GM21786 (cell line): ENCODE data around the gene ZGPAT.

ENCODE experiments used
- ATAC-seq: cut with Tn5 transposase; IDR thresholded peaks from one replicate; pipeline ENCODE4 v1.9.1; 2021; ENCODE audit not compliant: unreplicated experiment

The ZGPAT gene

DNA sequence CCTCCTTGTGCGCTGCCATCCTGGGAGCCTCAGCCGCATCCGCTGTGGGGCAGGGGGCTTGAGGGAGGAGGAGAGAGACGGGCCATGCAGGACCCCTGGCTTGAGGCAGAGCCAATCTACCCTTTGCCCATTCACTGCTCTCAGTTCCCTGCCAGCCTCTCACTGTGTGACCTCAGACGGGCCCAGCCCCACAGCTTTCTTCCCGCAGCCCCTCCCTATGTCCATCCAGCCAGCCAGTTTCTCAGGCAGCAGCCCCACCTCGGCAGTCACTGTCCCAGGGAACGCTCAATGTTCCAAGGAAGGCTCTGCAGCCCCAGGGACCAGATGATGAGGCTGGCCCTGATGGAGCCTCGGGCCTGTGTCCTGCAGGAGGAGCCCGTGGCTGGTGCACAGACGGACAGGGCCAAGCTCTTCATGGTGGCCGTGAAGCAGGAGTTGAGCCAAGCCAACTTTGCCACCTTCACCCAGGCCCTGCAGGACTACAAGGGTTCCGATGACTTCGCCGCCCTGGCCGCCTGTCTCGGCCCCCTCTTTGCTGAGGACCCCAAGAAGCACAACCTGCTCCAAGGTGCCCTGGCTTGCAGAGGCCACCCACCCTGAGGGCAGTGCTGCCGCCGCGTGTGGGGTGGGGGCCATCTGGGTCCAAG, 15.3 kb upstream of the ZGPAT start:
- ATAC-seq, result no peak

- no peak for ATAC-seq
These were observed 14.6 kb upstream of the ZGPAT start for GRCh38 chr20:63693083-63693732.

- no peak for ATAC-seq
These were observed 13.9 kb upstream of the ZGPAT start for GRCh38 chr20:63693733-63694583.

- no peak for ATAC-seq
These were observed 13.0 kb upstream of the ZGPAT start for GRCh38 chr20:63694584-63695423.

GRCh38 chr20:63695424-63696305, 12.2 kb upstream of the ZGPAT start:
- no peak for ATAC-seq

GRCh38 chr20:63696306-63696627, 11.6 kb upstream of the ZGPAT start:
- ATAC-seq, result no peak

GRCh38 chr20:63696628-63697356, 11.0 kb upstream of the ZGPAT start, which contains the start of gene TNFRSF6B:
TSS of gene TNFRSF6B (plus strand) at chr20:63696652. CDS start at chr20:63696768, 116 bp downstream.
- ATAC-seq, result no peak

DNA sequence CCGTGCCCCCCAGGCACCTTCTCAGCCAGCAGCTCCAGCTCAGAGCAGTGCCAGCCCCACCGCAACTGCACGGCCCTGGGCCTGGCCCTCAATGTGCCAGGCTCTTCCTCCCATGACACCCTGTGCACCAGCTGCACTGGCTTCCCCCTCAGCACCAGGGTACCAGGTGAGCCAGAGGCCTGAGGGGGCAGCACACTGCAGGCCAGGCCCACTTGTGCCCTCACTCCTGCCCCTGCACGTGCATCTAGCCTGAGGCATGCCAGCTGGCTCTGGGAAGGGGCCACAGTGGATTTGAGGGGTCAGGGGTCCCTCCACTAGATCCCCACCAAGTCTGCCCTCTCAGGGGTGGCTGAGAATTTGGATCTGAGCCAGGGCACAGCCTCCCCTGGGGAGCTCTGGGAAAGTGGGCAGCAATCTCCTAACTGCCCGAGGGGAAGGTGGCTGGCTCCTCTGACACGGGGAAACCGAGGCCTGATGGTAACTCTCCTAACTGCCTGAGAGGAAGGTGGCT, 10.4 kb upstream of the ZGPAT start:
- no peak for ATAC-seq

DNA sequence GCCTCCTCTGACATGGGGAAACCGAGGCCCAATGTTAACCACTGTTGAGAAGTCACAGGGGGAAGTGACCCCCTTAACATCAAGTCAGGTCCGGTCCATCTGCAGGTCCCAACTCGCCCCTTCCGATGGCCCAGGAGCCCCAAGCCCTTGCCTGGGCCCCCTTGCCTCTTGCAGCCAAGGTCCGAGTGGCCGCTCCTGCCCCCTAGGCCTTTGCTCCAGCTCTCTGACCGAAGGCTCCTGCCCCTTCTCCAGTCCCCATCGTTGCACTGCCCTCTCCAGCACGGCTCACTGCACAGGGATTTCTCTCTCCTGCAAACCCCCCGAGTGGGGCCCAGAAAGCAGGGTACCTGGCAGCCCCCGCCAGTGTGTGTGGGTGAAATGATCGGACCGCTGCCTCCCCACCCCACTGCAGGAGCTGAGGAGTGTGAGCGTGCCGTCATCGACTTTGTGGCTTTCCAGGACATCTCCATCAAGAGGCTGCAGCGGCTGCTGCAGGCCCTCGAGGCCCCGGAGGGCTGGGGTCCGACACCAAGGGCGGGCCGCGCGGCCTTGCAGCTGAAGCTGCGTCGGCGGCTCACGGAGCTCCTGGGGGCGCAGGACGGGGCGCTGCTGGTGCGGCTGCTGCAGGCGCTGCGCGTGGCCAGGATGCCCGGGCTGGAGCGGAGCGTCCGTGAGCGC, 9.8 kb upstream of the ZGPAT start:
- ATAC-seq, result no peak

GRCh38 chr20:63698739-63699465, 8.9 kb upstream of the ZGPAT start:
- no peak for ATAC-seq

- no peak for ATAC-seq
These were observed 8.2 kb upstream of the ZGPAT start for GRCh38 chr20:63699466-63700198.

- ATAC-seq, result no peak
These were observed 7.4 kb upstream of the ZGPAT start for GRCh38 chr20:63700199-63701050.

DNA sequence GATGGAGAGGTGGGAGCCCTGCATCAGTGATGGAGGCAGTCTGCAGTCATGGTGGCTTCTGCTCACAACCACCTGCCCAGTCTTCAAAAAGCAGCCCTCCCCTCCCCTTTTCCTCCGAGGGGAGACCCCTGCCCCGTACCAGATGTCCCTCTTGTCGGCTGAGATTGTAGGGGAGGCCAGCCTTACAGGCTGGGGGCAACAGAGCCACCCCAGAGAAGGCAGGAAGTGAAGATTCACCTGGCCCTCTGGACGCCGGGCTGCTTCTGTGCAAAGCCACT, 6.8 kb upstream of the ZGPAT start:
- no peak for ATAC-seq

GRCh38 chr20:63701329-63702035, 6.4 kb upstream of the ZGPAT start:
- ATAC-seq, result no peak

DNA sequence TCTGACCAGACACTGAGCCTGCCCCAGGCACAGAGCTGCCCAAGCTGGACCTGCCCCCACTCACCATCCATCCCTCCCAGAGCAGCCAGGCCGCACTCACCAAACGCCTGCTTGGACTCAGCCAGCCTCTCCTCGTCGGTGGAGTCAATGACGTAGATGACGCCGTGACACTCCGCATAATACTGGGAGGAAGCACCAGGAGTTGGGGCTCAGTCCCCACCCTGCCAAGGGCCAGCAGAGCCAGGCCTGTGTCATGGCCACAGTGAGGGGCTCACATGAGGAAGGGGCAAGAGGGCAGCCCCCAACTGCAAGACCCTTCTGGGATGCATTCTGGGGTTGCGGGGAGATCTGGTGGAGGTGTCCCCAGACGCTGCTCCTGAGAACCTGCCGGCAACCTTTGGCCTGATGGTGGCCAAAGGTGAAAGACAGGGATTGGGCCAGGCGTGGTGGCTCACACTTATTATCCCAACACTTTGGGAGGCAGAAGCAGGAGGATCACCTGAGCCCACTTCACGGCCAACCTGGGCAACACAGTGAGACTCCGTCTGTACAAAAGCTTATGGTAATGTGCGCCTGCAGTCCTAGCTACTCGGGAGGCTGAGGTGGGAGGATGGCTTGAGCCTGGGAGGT, 5.7 kb upstream of the ZGPAT start:
- ATAC-seq, result no peak
